Measurements from ENCODE around the gene ZNF341.

DNA sequence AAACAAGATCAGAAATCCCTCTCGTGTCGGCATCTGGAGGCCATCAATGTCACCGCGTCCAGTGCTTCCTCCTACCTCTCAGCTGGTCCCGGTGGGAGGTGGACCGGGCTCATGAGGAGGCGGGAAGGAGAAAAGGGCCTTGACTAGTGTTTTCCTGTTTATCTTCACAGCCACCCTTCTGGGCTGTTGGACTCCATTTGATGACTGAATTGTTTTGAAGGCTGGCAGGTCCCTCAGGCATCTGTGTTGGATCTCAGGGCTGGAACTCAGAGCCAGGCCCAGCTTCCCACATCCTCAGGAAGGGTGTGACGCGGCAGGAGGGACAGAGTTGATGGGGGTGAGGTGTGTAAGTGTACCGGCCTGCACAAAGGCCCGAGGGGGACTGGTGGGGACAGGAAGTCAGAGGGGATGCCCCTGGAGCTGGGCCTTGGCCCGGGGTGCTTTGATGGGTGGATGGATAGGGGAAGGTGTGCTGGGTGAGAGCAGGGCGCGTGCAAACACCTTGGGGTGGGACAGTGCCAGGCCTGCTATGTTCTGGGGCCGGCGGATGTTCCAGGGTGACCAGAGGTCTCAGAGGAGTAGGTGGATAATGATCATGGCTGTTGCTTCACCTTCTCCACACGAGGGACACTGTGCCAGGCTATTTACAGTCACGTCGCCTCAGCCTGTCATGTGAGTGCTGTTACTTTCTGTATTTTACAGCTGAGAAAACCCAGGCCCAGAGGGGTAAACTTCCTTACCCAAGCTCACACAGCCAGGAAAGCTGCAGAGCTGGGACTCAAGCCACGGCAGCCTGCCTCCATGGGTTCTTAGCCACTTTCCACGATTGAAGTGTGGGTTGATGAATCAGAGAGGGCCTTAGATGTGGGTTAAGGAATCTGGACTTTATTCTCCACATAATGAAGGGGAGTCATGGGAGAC is 61.5 kb downstream of the ZNF341 start:
- TF ChIP-seq CTCF (IDR thresholded peaks at IDR 0.05; ENCODE audit: control extremely low read depth in 1 of 3, insufficient read depth in 1 of 3, low read depth in 1 of 3, low read length in 3 of 3) (no peak), ZNF274 (IDR thresholded peaks at IDR 0.05; ENCODE audit: borderline replicate concordance, extremely low read depth, low read length) (no peak), YY1 (IDR thresholded peaks at IDR 0.05; ENCODE audit: low read depth, low read length) (no peak), TAF1 (IDR thresholded peaks at IDR 0.05; ENCODE audit: low read depth, low read length) (no peak), BRCA1 (IDR thresholded peaks at IDR 0.05; ENCODE audit: low read depth, low read length) (no peak), EZH2 (IDR thresholded peaks at IDR 0.05; ENCODE audit: low read depth, low read length, severe bottlenecking) (no peak), POLR2AphosphoS5 (IDR thresholded peaks at IDR 0.05; ENCODE audit: low read depth, low read length) (no peak), POLR2A (IDR thresholded peaks at IDR 0.05; ENCODE audit: control extremely low read depth in 1 of 2, low read depth in 2 of 2, low read length in 2 of 2) (no peak)
- TF ChIP-seq, protein P1, sequence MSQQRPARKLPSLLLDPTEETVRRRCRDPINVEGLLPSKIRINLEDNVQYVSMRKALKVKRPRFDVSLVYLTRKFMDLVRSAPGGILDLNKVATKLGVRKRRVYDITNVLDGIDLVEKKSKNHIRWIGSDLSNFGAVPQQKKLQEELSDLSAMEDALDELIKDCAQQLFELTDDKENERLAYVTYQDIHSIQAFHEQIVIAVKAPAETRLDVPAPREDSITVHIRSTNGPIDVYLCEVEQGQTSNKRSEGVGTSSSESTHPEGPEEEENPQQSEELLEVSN (IDR thresholded peaks at IDR 0.05): no peak
- TF ChIP-seq, protein P2, sequence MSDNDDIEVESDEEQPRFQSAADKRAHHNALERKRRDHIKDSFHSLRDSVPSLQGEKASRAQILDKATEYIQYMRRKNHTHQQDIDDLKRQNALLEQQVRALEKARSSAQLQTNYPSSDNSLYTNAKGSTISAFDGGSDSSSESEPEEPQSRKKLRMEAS (IDR thresholded peaks at IDR 0.05): no peak

All from H1 (cell line).